ENCODE measurements around the gene MDM4.

The MDM4 gene

GRCh38 chr1:204487256-204487615 is 29.0 kb upstream of the MDM4 start:
- no peak for DNase-seq (ENCODE audit: low read depth in 2 of 3, low spot score in 1 of 3)

- DNase-seq (ENCODE audit: low read depth in 2 of 3, low spot score in 1 of 3) = no peak
Observed at GRCh38 chr1:204491655-204492054, 24.6 kb upstream of the MDM4 start.

GRCh38 chr1:204493145-204493983 is 22.8 kb upstream of the MDM4 start:
- DNase-seq (ENCODE audit: low read depth in 2 of 3, low spot score in 1 of 3) = no peak

GRCh38 chr1:204493984-204494280 is 22.3 kb upstream of the MDM4 start:
- no peak for DNase-seq (ENCODE audit: low read depth in 2 of 3, low spot score in 1 of 3)

- peak; percentile 51 to 65 (median 55) for DNase-seq (ENCODE audit: low read depth in 2 of 3, low spot score in 1 of 3)
Observed at GRCh38 chr1:204494281-204495077, 21.7 kb upstream of the MDM4 start, which contains the start of gene PIK3C2B. PIK3C2B (minus strand) TSS chr1:204494805; CDS start chr1:204469802, 25,003 bp downstream.

- no peak for DNase-seq (ENCODE audit: low read depth in 2 of 3, low spot score in 1 of 3)
Observed at GRCh38 chr1:204495078-204495753, 21.0 kb upstream of the MDM4 start.

- DNase-seq (ENCODE audit: low read depth in 2 of 3, low spot score in 1 of 3) = no peak
Observed at GRCh38 chr1:204495777-204496176, 20.4 kb upstream of the MDM4 start.

GRCh38 chr1:204498981-204499380 is 17.2 kb upstream of the MDM4 start:
- no peak for DNase-seq (ENCODE audit: low read depth in 2 of 3, low spot score in 1 of 3)

- no peak for DNase-seq (ENCODE audit: low read depth in 2 of 3, low spot score in 1 of 3)
Observed at GRCh38 chr1:204499511-204500468, 16.4 kb upstream of the MDM4 start.

- no peak for DNase-seq (ENCODE audit: low read depth in 2 of 3, low spot score in 1 of 3)
Observed at GRCh38 chr1:204502241-204502640, 14.0 kb upstream of the MDM4 start.

GRCh38 chr1:204503122-204503912 is 12.9 kb upstream of the MDM4 start:
- no peak for DNase-seq (ENCODE audit: low read depth in 2 of 3, low spot score in 1 of 3)

GRCh38 chr1:204503913-204504519 is 12.2 kb upstream of the MDM4 start:
- DNase-seq (ENCODE audit: low read depth in 2 of 3, low spot score in 1 of 3) = no peak

- DNase-seq (ENCODE audit: low read depth in 2 of 3, low spot score in 1 of 3) = no peak
Observed at GRCh38 chr1:204505674-204506200, 10.5 kb upstream of the MDM4 start.

GRCh38 chr1:204506201-204506968 is 9.8 kb upstream of the MDM4 start:
- DNase-seq (ENCODE audit: low read depth in 2 of 3, low spot score in 1 of 3) = peak; percentile 58 to 85 (median 60)

- DNase-seq (ENCODE audit: low read depth in 2 of 3, low spot score in 1 of 3) = peak; percentile 72 to 99 (median 89)
Observed at GRCh38 chr1:204506969-204507316, 9.3 kb upstream of the MDM4 start.

- no peak for DNase-seq (ENCODE audit: low read depth in 2 of 3, low spot score in 1 of 3)
Observed at GRCh38 chr1:204507317-204508105, 8.7 kb upstream of the MDM4 start.

GRCh38 chr1:204509186-204509635 is 7.0 kb upstream of the MDM4 start:
- DNase-seq (ENCODE audit: low read depth in 2 of 3, low spot score in 1 of 3) = no peak

GRCh38 chr1:204511366-204511765 is 4.8 kb upstream of the MDM4 start:
- DNase-seq (ENCODE audit: low read depth in 2 of 3, low spot score in 1 of 3) = no peak
